HepG2 (cell line): Measurements from ENCODE around the gene LDAF1. TPM values are rescaled to one million over a fixed set of nuclear protein-coding genes. Genes with fewer than 3 reads are reported as not detected.

Source experiments
- ARID2 ChIP-seq: sonication (generic); formaldehyde crosslinking; IDR thresholded peaks from 2 replicates; pipeline ENCODE4 v1.8.1; 2022; ENCODE audit warnings: mild to moderate bottlenecking, missing genetic modification reagents, borderline replicate concordance
- HMG20A ChIP-seq: IDR thresholded peaks from 2 replicates; pipeline ENCODE4 v1.6.1; 2016; ENCODE audit warnings: borderline replicate concordance
- HOXA5 ChIP-seq: sonication (generic); formaldehyde crosslinking; IDR thresholded peaks from 2 replicates; pipeline ENCODE4 v1.4.0; 2020; ENCODE audit warnings: missing genetic modification reagents
- HOXA7 ChIP-seq: sonication (generic); formaldehyde crosslinking; IDR thresholded peaks from 2 replicates; pipeline ENCODE4 v1.8.1; 2022; ENCODE audit warnings: mild to moderate bottlenecking, missing genetic modification reagents, moderate library complexity
- KDM3A ChIP-seq: IDR thresholded peaks from 2 replicates; pipeline ENCODE4 v1.6.1; 2018; ENCODE audit warnings: low read depth, missing compliant biosample characterization
- KDM5B ChIP-seq: sonication (generic); formaldehyde crosslinking; IDR thresholded peaks from 2 replicates; pipeline ENCODE4 v1.4.0; 2020; ENCODE audit warnings: missing genetic modification reagents, mild to moderate bottlenecking, borderline replicate concordance
- TCF7L2 ChIP-seq: IDR thresholded peaks from 2 replicates; pipeline ENCODE4 v1.6.1; 2011; ENCODE audit warnings: mild to moderate bottlenecking, low read depth, low read length, moderate library complexity
- TGIF2 ChIP-seq: IDR thresholded peaks from 2 replicates; pipeline ENCODE4 v1.6.1; 2016; ENCODE audit warnings: control low read depth, missing compliant biosample characterization
- ZBTB7A ChIP-seq: sonication (generic); formaldehyde crosslinking; IDR thresholded peaks from 2 replicates; pipeline ENCODE4 v1.8.0; 2022; ENCODE audit warnings: mild to moderate bottlenecking, missing genetic modification reagents
- ZFX ChIP-seq: sonication (generic); formaldehyde crosslinking; IDR thresholded peaks from 2 replicates; pipeline ENCODE4 v1.4.0; 2020; ENCODE audit warnings: mild to moderate bottlenecking, low read depth, missing genetic modification reagents, moderate library complexity
- ZNF367 ChIP-seq: sonication (generic); formaldehyde crosslinking; IDR thresholded peaks from 2 replicates; pipeline ENCODE4 v1.4.0; 2020; ENCODE audit warnings: missing genetic modification reagents, borderline replicate concordance
- ZNF451 ChIP-seq: sonication (generic); formaldehyde crosslinking; IDR thresholded peaks from 2 replicates; pipeline ENCODE4 v1.5.0; 2020; ENCODE audit warnings: mild to moderate bottlenecking, missing genetic modification reagents
- ZNF761 ChIP-seq: sonication (generic); formaldehyde crosslinking; conservative IDR thresholded peaks from 2 replicates; pipeline ENCODE4 v1.4.0; 2020; ENCODE audit warnings: mild to moderate bottlenecking, missing genetic modification reagents
- ZNF773 ChIP-seq: sonication (generic); formaldehyde crosslinking; IDR thresholded peaks from 2 replicates; pipeline ENCODE4 v1.4.0; 2020; ENCODE audit warnings: missing genetic modification reagents, borderline replicate concordance
- polyA plus RNA-seq, 8 experiments: library from polyadenylated mRNA; depleted of rRNA in 3 of 8; stranded (reverse) in 7 of 8; unstranded in 1 of 8; fragments of >200 nt; fragmentation: Illumina TruSeq in 4 of 8; extraction: Trizol in 4 of 8; gene quantifications; 2 replicates each; pipeline versions ENCODE4 v1.2.1 to v1.2.3, GENCODE V29; 2011 to 2016; ENCODE audit warnings: low read depth in 4 of 8, missing spikeins in 1 of 8, mixed read lengths in 1 of 8; ENCODE audit not compliant: insufficient read depth in 1 of 8
- total RNA-seq, 5 experiments: library from RNA; depleted of rRNA; stranded (reverse); fragments of >200 nt; fragmentation: Illumina TruSeq; extraction: Trizol; gene quantifications; 2 replicates each; pipeline ENCODE4 v1.2.3, GENCODE V29; 2016; ENCODE audit warnings: low read depth in 1 of 5
- TF ChIP-seq, protein P1 (sequence below): sonication (generic); formaldehyde crosslinking; IDR thresholded peaks from 2 replicates; pipeline ENCODE4 v1.4.0; 2020; ENCODE audit warnings: mild to moderate bottlenecking, missing genetic modification reagents
- TF ChIP-seq, protein P2 (sequence below): sonication (generic); formaldehyde crosslinking; IDR thresholded peaks from 2 replicates; pipeline ENCODE4 v1.5.0; 2020; ENCODE audit warnings: missing genetic modification reagents, mild to moderate bottlenecking, borderline replicate concordance
- TF ChIP-seq, protein P3 (sequence below): sonication (generic); formaldehyde crosslinking; IDR thresholded peaks from 2 replicates; pipeline ENCODE4 v1.8.1; 2023; ENCODE audit warnings: mild to moderate bottlenecking, missing genetic modification reagents
- TF ChIP-seq, protein P4 (sequence below): sonication (generic); formaldehyde crosslinking; IDR thresholded peaks from 2 replicates; pipeline ENCODE4 v1.4.0; 2020; ENCODE audit warnings: missing genetic modification reagents
- TF ChIP-seq, protein P5 (sequence below): sonication (generic); formaldehyde crosslinking; IDR thresholded peaks from 2 replicates; pipeline ENCODE4 v1.8.0; 2022; ENCODE audit warnings: missing genetic modification reagents, mild to moderate bottlenecking, borderline replicate concordance
- TF ChIP-seq, protein P6 (sequence below): sonication (generic); formaldehyde crosslinking; conservative IDR thresholded peaks from 2 replicates; pipeline ENCODE4 v1.5.0; 2020; ENCODE audit warnings: missing genetic modification reagents

The LDAF1 gene
- total and polyA plus RNA-seq, 2 of the 13 experiments (the other 11 are each of a cell fraction or from before 2014, with no cell fraction given), result 6.3 to 7.5 TPM

DNA sequence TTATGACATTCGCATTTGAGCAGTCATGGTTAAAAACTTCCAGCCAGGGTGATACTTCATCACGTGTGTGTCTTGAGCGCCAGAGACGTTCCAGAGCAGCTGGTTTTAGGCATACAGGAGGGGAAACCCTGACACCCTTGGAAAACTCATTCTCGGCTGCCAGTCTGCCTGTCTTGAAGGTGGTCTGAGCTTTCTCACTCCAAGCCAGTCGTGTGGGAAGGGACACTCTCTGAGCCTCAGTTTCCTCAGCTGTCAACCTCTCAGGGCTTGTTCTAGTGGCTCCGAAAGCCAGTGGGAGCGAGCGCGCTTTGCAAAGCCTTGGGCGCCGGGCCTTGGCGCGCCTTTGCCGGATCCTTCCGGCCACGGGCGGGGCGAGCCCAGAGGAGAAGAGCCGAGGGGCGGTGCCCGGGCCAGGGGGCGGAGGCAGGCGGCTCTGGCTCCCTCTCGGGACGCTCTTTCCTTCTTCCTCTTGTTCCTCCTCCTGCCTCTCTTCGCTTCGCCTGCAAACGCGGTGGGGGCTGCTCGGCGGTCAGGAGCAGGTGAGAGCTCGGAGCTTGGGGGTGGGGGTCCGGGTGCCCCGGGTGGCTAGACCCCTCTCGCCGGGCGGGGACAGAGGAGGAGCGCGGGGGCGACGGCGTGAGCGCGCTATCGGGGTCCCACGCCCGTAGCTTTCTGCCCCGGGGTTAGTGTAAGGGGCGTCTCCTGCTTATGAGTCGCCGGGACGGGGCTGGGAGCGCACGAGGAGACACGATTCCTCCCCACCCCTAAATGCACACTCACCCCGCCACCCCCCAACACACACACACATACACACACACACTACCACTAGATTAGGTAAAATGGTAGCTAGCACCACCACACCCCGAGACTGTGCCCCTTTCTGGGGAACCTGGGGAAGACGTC, at the start of gene LDAF1 (continued):
- peak; percentile 64; the same call in 1 of the 2 replicates for TF ChIP-seq ZBTB7A
- no peak for TF ChIP-seq ZNF367
- TF ChIP-seq ZFX (CRISPR knock-in tag), result peak; percentile 55
- no peak; the same call in 1 of the 2 replicates for TF ChIP-seq ZNF761 (CRISPR knock-in tag)
- 0 out of 2 replicates have a peak, but pooled peaks have one; percentile 27 for TF ChIP-seq ARID2 (CRISPR knock-in tag)
- TF ChIP-seq, protein P1, sequence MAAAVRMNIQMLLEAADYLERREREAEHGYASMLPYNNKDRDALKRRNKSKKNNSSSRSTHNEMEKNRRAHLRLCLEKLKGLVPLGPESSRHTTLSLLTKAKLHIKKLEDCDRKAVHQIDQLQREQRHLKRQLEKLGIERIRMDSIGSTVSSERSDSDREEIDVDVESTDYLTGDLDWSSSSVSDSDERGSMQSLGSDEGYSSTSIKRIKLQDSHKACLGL, result 0 out of 2 replicates have a peak, but pooled peaks have one; percentile 17
- no peak for TF ChIP-seq HOXA5 (CRISPR knock-in tag)
- TF ChIP-seq HMG20A (CRISPR knock-in tag), result no peak
- TF ChIP-seq TGIF2 (CRISPR knock-in tag), result 0 out of 2 replicates have a peak, but pooled peaks have one; percentile 58
- TF ChIP-seq, protein P2, sequence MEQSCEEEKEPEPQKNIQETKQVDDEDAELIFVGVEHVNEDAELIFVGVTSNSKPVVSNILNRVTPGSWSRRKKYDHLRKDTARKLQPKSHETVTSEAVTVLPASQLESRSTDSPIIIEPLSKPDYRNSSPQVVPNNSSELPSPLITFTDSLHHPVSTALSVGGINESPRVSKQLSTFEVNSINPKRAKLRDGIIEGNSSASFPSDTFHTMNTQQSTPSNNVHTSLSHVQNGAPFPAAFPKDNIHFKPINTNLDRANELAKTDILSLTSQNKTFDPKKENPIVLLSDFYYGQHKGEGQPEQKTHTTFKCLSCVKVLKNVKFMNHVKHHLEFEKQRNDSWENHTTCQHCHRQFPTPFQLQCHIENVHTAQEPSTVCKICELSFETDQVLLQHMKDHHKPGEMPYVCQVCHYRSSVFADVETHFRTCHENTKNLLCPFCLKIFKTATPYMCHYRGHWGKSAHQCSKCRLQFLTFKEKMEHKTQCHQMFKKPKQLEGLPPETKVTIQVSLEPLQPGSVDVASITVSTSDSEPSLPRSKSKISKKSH, result peak; percentile 89
- TF ChIP-seq, protein P3, sequence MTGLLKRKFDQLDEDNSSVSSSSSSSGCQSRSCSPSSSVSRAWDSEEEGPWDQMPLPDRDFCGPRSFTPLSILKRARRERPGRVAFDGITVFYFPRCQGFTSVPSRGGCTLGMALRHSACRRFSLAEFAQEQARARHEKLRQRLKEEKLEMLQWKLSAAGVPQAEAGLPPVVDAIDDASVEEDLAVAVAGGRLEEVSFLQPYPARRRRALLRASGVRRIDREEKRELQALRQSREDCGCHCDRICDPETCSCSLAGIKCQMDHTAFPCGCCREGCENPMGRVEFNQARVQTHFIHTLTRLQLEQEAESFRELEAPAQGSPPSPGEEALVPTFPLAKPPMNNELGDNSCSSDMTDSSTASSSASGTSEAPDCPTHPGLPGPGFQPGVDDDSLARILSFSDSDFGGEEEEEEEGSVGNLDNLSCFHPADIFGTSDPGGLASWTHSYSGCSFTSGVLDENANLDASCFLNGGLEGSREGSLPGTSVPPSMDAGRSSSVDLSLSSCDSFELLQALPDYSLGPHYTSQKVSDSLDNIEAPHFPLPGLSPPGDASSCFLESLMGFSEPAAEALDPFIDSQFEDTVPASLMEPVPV, result peak; percentile 58; the same call in 1 of the 2 replicates
- TF ChIP-seq, protein P4, sequence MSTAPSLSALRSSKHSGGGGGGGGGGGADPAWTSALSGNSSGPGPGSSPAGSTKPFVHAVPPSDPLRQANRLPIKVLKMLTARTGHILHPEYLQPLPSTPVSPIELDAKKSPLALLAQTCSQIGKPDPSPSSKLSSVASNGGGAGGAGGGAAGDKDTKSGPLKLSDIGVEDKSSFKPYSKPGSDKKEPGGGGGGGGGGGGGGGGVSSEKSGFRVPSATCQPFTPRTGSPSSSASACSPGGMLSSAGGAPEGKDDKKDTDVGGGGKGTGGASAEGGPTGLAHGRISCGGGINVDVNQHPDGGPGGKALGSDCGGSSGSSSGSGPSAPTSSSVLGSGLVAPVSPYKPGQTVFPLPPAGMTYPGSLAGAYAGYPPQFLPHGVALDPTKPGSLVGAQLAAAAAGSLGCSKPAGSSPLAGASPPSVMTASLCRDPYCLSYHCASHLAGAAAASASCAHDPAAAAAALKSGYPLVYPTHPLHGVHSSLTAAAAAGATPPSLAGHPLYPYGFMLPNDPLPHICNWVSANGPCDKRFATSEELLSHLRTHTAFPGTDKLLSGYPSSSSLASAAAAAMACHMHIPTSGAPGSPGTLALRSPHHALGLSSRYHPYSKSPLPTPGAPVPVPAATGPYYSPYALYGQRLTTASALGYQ, result no peak
- TF ChIP-seq HOXA7 (CRISPR knock-in tag), result no peak
- TF ChIP-seq KDM3A (CRISPR knock-in tag), result peak; percentile 85
- TF ChIP-seq ZNF773 (CRISPR knock-in tag), result no peak
- TF ChIP-seq, protein P5, sequence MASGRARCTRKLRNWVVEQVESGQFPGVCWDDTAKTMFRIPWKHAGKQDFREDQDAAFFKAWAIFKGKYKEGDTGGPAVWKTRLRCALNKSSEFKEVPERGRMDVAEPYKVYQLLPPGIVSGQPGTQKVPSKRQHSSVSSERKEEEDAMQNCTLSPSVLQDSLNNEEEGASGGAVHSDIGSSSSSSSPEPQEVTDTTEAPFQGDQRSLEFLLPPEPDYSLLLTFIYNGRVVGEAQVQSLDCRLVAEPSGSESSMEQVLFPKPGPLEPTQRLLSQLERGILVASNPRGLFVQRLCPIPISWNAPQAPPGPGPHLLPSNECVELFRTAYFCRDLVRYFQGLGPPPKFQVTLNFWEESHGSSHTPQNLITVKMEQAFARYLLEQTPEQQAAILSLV, result 0 out of 2 replicates have a peak, but pooled peaks have one; percentile 66
- no peak for TF ChIP-seq TCF7L2
- 0 out of 2 replicates have a peak, but pooled peaks have one; percentile 23 for TF ChIP-seq ZNF451
- TF ChIP-seq KDM5B, result peak; percentile 79; the same call in 1 of the 2 replicates
- TF ChIP-seq, protein P6, sequence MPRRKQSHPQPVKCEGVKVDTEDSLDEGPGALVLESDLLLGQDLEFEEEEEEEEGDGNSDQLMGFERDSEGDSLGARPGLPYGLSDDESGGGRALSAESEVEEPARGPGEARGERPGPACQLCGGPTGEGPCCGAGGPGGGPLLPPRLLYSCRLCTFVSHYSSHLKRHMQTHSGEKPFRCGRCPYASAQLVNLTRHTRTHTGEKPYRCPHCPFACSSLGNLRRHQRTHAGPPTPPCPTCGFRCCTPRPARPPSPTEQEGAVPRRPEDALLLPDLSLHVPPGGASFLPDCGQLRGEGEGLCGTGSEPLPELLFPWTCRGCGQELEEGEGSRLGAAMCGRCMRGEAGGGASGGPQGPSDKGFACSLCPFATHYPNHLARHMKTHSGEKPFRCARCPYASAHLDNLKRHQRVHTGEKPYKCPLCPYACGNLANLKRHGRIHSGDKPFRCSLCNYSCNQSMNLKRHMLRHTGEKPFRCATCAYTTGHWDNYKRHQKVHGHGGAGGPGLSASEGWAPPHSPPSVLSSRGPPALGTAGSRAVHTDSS, result no peak
